ENCODE results near the gene RBPJ.

Gene RBPJ

DNA sequence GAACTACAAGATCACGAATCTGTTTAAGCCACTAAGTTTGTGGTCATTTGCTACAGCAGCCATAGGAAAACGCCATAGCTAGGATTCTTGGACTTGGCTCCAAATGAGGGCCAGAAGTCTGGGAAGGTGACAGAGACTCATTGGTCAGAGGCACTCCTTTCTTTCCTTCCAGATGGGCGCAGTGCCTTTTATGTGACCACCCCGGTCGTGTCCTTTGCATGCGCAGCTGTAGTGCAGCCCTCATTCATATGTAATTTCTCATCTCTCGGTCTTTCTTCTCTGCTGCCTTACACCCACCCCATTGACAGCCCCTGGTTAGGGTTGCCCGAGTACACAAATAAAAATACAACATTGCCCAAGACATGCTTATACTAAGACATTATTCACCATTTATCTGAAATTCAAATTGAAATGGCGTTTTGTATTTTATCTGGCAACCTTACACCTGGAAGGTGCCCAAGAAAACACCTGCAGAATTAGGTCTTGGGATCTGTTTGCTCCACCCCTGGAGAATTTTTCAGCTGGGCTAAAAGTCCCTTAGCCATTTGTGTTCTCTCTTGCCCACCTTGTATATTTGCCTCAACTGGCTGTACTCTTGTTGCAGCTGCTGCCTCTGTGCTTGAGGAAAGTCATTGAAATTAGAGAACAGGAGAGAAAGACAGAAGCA is 147.6 kb downstream of the RBPJ start:
- TF ChIP-seq, protein P1, sequence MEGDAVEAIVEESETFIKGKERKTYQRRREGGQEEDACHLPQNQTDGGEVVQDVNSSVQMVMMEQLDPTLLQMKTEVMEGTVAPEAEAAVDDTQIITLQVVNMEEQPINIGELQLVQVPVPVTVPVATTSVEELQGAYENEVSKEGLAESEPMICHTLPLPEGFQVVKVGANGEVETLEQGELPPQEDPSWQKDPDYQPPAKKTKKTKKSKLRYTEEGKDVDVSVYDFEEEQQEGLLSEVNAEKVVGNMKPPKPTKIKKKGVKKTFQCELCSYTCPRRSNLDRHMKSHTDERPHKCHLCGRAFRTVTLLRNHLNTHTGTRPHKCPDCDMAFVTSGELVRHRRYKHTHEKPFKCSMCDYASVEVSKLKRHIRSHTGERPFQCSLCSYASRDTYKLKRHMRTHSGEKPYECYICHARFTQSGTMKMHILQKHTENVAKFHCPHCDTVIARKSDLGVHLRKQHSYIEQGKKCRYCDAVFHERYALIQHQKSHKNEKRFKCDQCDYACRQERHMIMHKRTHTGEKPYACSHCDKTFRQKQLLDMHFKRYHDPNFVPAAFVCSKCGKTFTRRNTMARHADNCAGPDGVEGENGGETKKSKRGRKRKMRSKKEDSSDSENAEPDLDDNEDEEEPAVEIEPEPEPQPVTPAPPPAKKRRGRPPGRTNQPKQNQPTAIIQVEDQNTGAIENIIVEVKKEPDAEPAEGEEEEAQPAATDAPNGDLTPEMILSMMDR (IDR thresholded peaks at IDR 0.05; ENCODE audit: insufficient read depth, low read depth, low read length, missing control alignments) = no peak
- no peak for DNase-seq (ENCODE audit: low read depth)
- H3K4me3 ChIP-seq (ENCODE audit: low read length) = no peak overlapping the region

DNA sequence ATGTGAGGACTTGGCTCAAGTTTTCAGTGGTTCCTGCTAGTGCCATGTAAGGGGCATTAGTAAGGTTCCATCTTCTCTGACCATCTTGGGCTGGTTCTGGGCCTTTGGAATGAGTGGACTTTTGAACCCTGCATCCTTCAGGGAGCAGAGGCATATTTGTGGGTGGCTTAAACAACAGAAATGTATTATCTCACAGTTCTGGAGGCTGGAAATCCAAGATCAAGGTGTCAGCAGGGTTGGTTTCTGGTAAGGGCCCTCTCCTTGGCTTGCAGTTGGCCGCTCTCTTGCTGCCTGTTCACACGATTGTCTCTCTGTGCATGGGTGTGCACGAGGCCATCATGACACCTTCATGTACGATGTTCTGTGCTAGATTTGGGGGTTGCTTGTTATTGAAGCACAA is 148.2 kb downstream of the RBPJ start:
- H3K4me3 ChIP-seq (ENCODE audit: low read length) = no peak overlapping the region
- no peak for DNase-seq (ENCODE audit: low read depth)
- TF ChIP-seq, protein P1 (IDR thresholded peaks at IDR 0.05; ENCODE audit: insufficient read depth, low read depth, low read length, missing control alignments) = no peak

DNA sequence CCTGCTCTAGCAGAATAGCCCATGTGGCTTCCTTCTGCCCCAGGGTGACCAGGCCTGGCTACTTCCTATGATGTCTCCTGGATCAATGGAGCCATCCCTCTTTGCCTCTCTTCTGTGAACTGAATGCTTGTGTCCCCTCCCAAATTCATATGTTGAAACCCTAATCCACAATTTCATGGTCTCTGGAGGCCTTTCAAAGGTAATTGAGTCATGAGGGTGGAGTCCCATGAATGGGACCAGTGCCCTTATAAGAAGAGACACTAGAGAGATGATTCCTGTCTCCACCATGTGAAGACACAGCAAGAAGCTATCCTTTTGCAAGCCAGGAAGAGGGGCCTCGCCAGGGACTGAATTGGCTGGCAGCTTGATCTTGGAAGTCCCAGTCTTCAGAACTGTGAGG is 151.1 kb downstream of the RBPJ start:
- no peak for DNase-seq (ENCODE audit: low read depth)
- TF ChIP-seq, protein P1 (IDR thresholded peaks at IDR 0.05; ENCODE audit: insufficient read depth, low read depth, low read length, missing control alignments) = no peak

DNA sequence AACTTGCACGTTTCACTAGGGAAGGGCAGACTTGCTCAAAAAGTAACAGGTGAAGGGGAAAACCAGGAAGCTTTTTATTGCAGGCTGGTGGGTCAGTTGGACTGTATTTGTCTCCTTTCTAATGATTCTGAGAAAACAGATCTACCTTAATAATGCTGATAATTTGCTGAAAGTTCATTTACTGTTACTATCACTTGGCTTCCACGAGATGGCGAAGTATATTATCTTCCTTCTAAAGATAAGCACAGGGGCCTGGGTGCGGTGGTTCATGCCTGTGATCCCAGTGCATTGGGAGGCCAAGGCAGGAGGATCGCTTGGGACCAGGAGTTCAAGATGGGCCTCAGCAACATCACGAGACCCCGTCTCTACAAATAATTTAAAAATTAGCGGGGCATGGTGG is 153.1 kb downstream of the RBPJ start:
- TF ChIP-seq, protein P1 (IDR thresholded peaks at IDR 0.05; ENCODE audit: insufficient read depth, low read depth, low read length, missing control alignments) = no peak
- DNase-seq (ENCODE audit: low read depth) = no peak

More for the DNA sequence above, 151.1 kb downstream of the RBPJ start:
- H3K4me3 ChIP-seq (ENCODE audit: low read length) = no peak overlapping the region

DNA sequence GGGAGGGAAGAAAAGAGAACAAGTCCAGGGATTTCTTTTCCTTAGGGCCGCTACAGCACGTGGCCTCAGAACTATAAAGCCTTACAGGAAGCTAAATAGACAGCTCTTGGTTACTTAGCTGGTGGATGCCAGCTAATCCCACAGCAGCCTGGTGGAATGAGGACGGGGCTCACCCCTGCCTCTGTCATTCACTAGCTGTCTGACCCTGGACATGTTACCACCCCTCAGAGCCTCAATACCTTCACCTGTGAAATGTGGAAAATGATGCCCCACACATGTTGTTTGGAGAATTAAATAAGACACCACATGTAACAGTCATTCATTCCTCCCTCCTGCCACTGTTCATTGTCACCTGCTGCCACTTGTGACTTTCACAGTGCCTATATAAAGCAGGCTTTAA is 153.7 kb downstream of the RBPJ start:
- H3K4me3 ChIP-seq (ENCODE audit: low read length) = no peak overlapping the region
- TF ChIP-seq, protein P1 (IDR thresholded peaks at IDR 0.05; ENCODE audit: insufficient read depth, low read depth, low read length, missing control alignments) = no peak
- DNase-seq (ENCODE audit: low read depth) = no peak

More for the DNA sequence above, 153.1 kb downstream of the RBPJ start:
- H3K4me3 ChIP-seq (ENCODE audit: low read length) = no peak overlapping the region

DNA sequence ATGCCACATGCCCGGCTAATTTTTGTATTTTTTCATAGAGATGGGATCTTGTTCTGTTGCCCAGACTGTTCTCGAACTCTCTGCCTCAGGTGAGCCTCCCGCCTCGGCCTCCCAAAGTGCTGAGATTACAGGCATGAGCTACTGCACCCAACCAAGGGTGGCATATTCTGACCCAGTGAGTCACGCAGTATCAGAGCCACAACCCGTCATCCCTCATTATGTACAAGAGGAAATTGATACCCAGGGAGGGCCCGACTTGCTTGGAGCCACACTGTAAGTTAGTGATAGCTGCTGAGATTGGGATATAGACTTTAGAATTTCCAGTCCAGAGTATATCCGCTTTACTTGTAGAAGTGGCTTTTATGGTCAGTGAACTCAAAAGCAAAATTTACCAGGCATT is 154.9 kb downstream of the RBPJ start:
- no peak for DNase-seq (ENCODE audit: low read depth)
- H3K4me3 ChIP-seq (ENCODE audit: low read length) = no peak overlapping the region
- TF ChIP-seq, protein P1 (IDR thresholded peaks at IDR 0.05; ENCODE audit: insufficient read depth, low read depth, low read length, missing control alignments) = no peak

DNA sequence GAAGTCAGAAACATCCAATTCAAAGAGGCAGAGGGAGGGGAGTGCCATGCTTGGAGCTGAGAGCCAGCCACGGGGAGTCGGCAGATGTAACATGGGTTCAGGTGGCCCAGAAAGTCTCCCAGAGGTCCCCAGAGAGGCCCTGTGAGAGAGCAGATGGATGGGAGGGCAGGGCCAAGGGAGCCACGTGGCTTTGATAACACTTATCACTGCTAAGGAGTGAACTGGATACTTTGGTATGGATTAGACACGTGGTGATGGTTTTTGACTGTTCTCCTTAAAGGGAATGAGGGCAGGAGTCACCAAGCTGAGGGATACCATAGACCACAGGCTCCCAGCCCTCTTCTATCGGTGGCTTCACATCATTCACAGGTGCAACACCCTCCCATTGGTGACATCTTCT is 155.7 kb downstream of the RBPJ start:
- TF ChIP-seq, protein P1 (IDR thresholded peaks at IDR 0.05; ENCODE audit: insufficient read depth, low read depth, low read length, missing control alignments) = no peak
- H3K4me3 ChIP-seq (ENCODE audit: low read length) = no peak overlapping the region
- no peak for DNase-seq (ENCODE audit: low read depth)
